Neural cell (in vitro differentiated cells): Measurements from ENCODE around the gene RAB13.

Experiments
- EP300 ChIP-seq: fragments of 450-650 bp; conservative IDR thresholded peaks from 2 replicates; pipeline ENCODE4 v1.6.1; 2014; ENCODE audit warnings: antibody characterized with exemption, mild to moderate bottlenecking, moderate library complexity; ENCODE audit not compliant: poor library complexity, severe bottlenecking
- EZH2 ChIP-seq: fragments of 200-600, 300-800 bp; shearing (Covaris generic), sonication (generic); IDR thresholded peaks from 2 replicates; pipeline ENCODE4 v1.6.1; 2014; ENCODE audit warnings: antibody characterized with exemption, low read length, borderline replicate concordance, mild to moderate bottlenecking; ENCODE audit not compliant: insufficient read depth, poor library complexity, severe bottlenecking
- TF ChIP-seq, protein P1 (sequence below): fragments of 450-650 bp; IDR thresholded peaks from 2 replicates; pipeline ENCODE4 v1.5.1; 2014; ENCODE audit warnings: antibody characterized with exemption, mild to moderate bottlenecking, moderate library complexity; ENCODE audit not compliant: poor library complexity, severe bottlenecking

DNA sequence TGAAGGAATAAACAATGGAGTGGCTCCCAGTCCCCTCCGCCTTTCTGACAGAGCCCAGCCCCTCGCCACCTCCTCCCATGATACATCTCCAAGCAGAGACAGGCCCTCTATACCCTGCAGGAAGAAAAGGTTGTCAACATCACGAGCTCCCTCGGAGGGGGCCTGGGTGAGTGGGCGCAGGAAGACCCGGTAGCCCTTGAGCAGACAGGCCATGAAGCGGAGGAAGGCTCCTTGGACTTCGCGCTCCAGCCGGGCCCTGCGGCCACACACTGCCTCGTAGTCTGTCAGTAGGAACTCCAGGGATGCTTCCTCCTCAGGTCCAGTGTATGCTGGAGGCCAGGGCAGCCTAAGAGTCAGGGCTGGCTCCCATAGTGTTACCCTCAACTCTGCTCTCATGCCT is 46.7 kb downstream of the RAB13 start:
- no peak for TF ChIP-seq EZH2
- TF ChIP-seq EP300: no peak
- TF ChIP-seq, protein P1, sequence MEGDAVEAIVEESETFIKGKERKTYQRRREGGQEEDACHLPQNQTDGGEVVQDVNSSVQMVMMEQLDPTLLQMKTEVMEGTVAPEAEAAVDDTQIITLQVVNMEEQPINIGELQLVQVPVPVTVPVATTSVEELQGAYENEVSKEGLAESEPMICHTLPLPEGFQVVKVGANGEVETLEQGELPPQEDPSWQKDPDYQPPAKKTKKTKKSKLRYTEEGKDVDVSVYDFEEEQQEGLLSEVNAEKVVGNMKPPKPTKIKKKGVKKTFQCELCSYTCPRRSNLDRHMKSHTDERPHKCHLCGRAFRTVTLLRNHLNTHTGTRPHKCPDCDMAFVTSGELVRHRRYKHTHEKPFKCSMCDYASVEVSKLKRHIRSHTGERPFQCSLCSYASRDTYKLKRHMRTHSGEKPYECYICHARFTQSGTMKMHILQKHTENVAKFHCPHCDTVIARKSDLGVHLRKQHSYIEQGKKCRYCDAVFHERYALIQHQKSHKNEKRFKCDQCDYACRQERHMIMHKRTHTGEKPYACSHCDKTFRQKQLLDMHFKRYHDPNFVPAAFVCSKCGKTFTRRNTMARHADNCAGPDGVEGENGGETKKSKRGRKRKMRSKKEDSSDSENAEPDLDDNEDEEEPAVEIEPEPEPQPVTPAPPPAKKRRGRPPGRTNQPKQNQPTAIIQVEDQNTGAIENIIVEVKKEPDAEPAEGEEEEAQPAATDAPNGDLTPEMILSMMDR: no peak
